Natural killer cell (primary cell): ENCODE results near the gene COL6A3. TPM values are rescaled to one million over a fixed set of nuclear protein-coding genes. Genes with fewer than 3 reads are reported as not detected.

ENCODE experiments used
- ATAC-seq, 3 donors: fragments of 150-1000 bp in 2 of 3; fragments of 200-7000 bp in 1 of 3; cut with Tn5 transposase; 1 replicate in 1 of 3; 2 replicates in 2 of 3; pipeline ENCODE4 v1.10.0; 2021; ENCODE audit warnings: mild to moderate bottlenecking in 2 of 3, moderate library complexity in 2 of 3
- DNase-seq, 2 donors: peaks; one replicate each; pipeline versions ENCODE4 v3.0.0 to v3.0.0-alpha.2; 2013 to 2021; ENCODE audit warnings: mixed read lengths in 1 of 2
- H3K27ac ChIP-seq: one replicate; pipeline ENCODE4 v1.5.1; 2013; ENCODE audit warnings: mild to moderate bottlenecking, low read length
- H3K27me3 ChIP-seq: one replicate; pipeline ENCODE4 v1.6.1; 2013; ENCODE audit warnings: low read length; ENCODE audit not compliant: control insufficient read depth, insufficient read depth
- H3K36me3 ChIP-seq: one replicate; pipeline ENCODE4 v1.6.1; 2013; ENCODE audit warnings: low read length; ENCODE audit not compliant: control insufficient read depth, insufficient read depth
- H3K4me1 ChIP-seq: one replicate; pipeline ENCODE4 v1.6.1; 2013; ENCODE audit warnings: low read length; ENCODE audit not compliant: control insufficient read depth, insufficient read depth
- H3K4me3 ChIP-seq: one replicate; pipeline ENCODE4 v1.5.1; 2013; ENCODE audit warnings: low read length
- H3K9me3 ChIP-seq: one replicate; pipeline ENCODE4 v1.6.1; 2013; ENCODE audit warnings: low read length; ENCODE audit not compliant: control insufficient read depth, insufficient read depth
- H3K27ac Mint-ChIP-seq, 2 donors: one replicate each; pipeline ENCODE4 v1.8.0; 2022; ENCODE audit warnings: mild to moderate bottlenecking in 2 of 2, mixed read lengths in 2 of 2, moderate library complexity in 1 of 2
- H3K27me3 Mint-ChIP-seq, 2 donors: one replicate each; pipeline ENCODE4 v1.8.0; 2022; ENCODE audit warnings: low read depth in 2 of 2, mixed read lengths in 2 of 2
- H3K36me3 Mint-ChIP-seq: one replicate; pipeline ENCODE4 v1.8.0; 2022; ENCODE audit warnings: mixed read lengths
- H3K4me1 Mint-ChIP-seq, 2 donors: one replicate each; pipeline ENCODE4 v1.8.0; 2022; ENCODE audit warnings: mixed read lengths in 2 of 2
- H3K4me3 Mint-ChIP-seq: one replicate; pipeline ENCODE4 v1.8.0; 2022; ENCODE audit warnings: mild to moderate bottlenecking, moderate library complexity, mixed read lengths
- H3K9me3 Mint-ChIP-seq, 2 donors: one replicate each; pipeline ENCODE4 v1.8.0; 2022; ENCODE audit warnings: mixed read lengths in 2 of 2
- WGBS: methylation state at CpG from one replicate; pipeline ENCODE4 v1.1.7; 2013; ENCODE audit warnings: missing lambda C conversion rate; ENCODE audit not compliant: insufficient coverage; 5-methylcytosine and 5-hydroxymethylcytosine counted together
- intact Hi-C: fragments of 100-400 bp; cut with micrococcal nuclease; formaldehyde crosslinking; loops from one replicate; pipeline ENCODE4 v1.14.2; 2022
- total RNA-seq, 4 donors: library from RNA; stranded (reverse); fragments of 120-200 nt in 1 of 4; gene quantifications; one replicate each; pipeline versions ENCODE4 v1.2.3 to v1.2.4, GENCODE V29; 2013 to 2022
- TF ChIP-seq, protein P1 (sequence below): fragments of 200-600 bp; IDR thresholded peaks from one replicate; pipeline ENCODE4 v1.8.0; 2022; ENCODE audit warnings: antibody characterized with exemption

COL6A3 gene
- total RNA-seq, 3 donors from 2014 or later (not counting 1 experiment from before 2014, with no cell fraction given): 0.10 to 0.31 (median 0.29) TPM

GRCh38 chr2:237437566-237437965 lies 23.6 kb upstream of the COL6A3 start:
- TF ChIP-seq, protein P1, sequence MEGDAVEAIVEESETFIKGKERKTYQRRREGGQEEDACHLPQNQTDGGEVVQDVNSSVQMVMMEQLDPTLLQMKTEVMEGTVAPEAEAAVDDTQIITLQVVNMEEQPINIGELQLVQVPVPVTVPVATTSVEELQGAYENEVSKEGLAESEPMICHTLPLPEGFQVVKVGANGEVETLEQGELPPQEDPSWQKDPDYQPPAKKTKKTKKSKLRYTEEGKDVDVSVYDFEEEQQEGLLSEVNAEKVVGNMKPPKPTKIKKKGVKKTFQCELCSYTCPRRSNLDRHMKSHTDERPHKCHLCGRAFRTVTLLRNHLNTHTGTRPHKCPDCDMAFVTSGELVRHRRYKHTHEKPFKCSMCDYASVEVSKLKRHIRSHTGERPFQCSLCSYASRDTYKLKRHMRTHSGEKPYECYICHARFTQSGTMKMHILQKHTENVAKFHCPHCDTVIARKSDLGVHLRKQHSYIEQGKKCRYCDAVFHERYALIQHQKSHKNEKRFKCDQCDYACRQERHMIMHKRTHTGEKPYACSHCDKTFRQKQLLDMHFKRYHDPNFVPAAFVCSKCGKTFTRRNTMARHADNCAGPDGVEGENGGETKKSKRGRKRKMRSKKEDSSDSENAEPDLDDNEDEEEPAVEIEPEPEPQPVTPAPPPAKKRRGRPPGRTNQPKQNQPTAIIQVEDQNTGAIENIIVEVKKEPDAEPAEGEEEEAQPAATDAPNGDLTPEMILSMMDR: no peak
- Mint-ChIP-seq H3K4me1 (peaks cover 35 to 38% of the 10 kb centered on the region in 2 donors), H3K36me3 (no peaks in the 10 kb centered on the region), H3K27ac (no peak overlapping the region), H3K9me3 (no peaks in the 10 kb centered on the region), H3K4me3 (no peak overlapping the region), H3K27me3 (peaks cover 0 to 15% of the 10 kb centered on the region in 2 donors)
- peaks cover 31% of the 10 kb centered on the region for H3K4me1 ChIP-seq
- intact Hi-C loops: no loop called here
- H3K27ac ChIP-seq: no peak overlapping the region
- ATAC-seq (no peak), DNase-seq (no peak)
- no peaks in the 10 kb centered on the region for H3K27me3 ChIP-seq
- no peak overlapping the region for H3K4me3 ChIP-seq
- 80% methylated on average over 5 of the region's 5 CpGs for WGBS
- H3K9me3 ChIP-seq: no peaks in the 10 kb centered on the region
- H3K36me3 ChIP-seq: no peaks in the 10 kb centered on the region

GRCh38 chr2:237435844-237436587 lies 22.1 kb upstream of the COL6A3 start:
- H3K9me3 Mint-ChIP-seq: no peaks in the 10 kb centered on the region
- no peak overlapping the region for H3K4me3 ChIP-seq
- peaks cover 0 to 2% of the 10 kb centered on the region in 2 donors for H3K27me3 Mint-ChIP-seq
- H3K4me1 Mint-ChIP-seq: peaks cover 49 to 50% of the 10 kb centered on the region in 2 donors
- no peak overlapping the region for H3K27ac ChIP-seq
- H3K4me3 Mint-ChIP-seq: peak overlapping the region; percentile 57
- peak overlapping the region in 1 of 2 donors; percentile 40 for H3K27ac Mint-ChIP-seq
- 92% methylated on average over 10 of the region's 10 CpGs for WGBS
- ATAC-seq (no peak), DNase-seq (no peak)
- TF ChIP-seq, protein P1: no peak
- intact Hi-C loops: no loop called here
- no peaks in the 10 kb centered on the region for H3K36me3 Mint-ChIP-seq
- H3K4me1 ChIP-seq: peaks cover 38% of the 10 kb centered on the region
- H3K9me3 ChIP-seq: no peaks in the 10 kb centered on the region
- H3K36me3 ChIP-seq: no peaks in the 10 kb centered on the region
- no peaks in the 10 kb centered on the region for H3K27me3 ChIP-seq

- Mint-ChIP-seq H3K9me3 (no peaks in the 10 kb centered on the region), H3K27ac (peak overlapping the region; percentile 45 to 72), H3K4me1 (peaks cover 49 to 50% of the 10 kb centered on the region in 2 donors), H3K4me3 (peak overlapping the region; percentile 72), H3K36me3 (no peaks in the 10 kb centered on the region), H3K27me3 (no peaks in the 10 kb centered on the region)
- Histone ChIP-seq H3K36me3 (no peaks in the 10 kb centered on the region), H3K27me3 (no peaks in the 10 kb centered on the region), H3K4me3 (no peak overlapping the region), H3K9me3 (no peaks in the 10 kb centered on the region), H3K4me1 (peaks cover 38% of the 10 kb centered on the region), H3K27ac (no peak overlapping the region)
- ATAC-seq (peak; percentile 52 to 83 (median 60)), DNase-seq (peak; percentile 45 to 82)
- WGBS: 3% methylated on average over 14 of the region's 14 CpGs
- intact Hi-C loops: no loop called here
- TF ChIP-seq, protein P1: no peak
Observed at GRCh38 chr2:237434866-237435311, 20.9 kb upstream of the COL6A3 start.
